Fibroblast of skin of right quadriceps (primary cell): ENCODE measurements around the gene SORCS1.

Source experiments
- DNase-seq: peaks from one replicate; pipeline ENCODE4 v3.0.0-alpha.2; 2013

The SORCS1 gene

DNA sequence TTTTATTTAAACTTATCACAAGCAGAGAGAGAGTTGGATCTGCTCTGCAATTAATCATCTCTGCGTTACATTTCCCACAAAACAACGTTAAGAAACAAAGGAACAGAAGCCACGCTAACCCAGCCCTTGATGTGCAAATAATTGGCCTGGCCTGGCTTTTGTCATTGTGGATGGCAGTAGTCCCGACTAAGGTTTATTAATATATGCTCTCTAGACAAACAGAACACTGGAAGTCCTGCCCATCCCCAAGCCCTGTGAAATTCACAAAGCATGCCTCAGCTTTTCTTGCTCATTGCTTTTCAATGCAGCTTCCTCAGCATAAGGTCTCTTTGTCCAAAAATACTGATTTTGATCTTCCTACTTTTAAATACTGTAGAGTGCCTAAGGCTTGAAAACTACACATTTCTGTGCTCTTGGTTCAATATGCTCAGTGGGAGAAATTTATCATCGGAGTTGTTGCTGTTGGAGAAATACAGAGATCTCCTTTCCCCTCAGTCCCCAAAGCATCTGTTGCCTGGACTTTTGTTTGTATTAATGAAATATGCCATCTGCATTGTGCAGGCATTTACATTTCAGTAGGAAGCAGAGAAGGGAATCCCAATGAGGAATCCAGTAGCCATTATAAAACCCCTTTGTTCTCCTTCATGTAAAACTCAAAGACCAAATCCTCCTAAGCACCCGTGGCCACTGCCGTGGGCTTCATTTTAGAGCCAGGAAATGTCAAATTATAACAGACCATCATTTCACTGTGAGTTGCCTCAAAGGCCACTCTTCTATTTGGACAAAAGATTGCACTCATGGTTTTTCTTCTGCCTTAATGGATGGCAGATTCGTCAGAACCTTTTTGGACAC lies 61.1 kb downstream of the SORCS1 start:
- no peak for DNase-seq

DNA sequence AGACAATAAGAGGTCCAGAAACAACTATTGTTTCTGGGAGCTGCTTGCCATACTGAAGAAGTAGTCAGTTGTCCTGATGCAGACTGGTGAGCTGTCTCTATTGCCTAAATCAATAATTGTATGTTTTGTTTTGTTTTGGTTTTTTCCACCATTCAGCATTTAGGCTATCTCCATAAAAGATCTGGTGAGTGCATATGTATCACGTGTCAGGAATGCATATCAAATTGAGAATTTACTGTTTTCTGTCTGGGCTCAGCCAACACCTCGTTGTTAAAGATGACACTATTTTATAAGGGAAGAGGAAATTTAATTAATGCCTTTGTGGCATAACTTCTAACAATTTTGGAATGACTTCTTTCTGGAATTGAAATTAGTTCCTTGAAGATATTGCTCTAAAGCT lies 66.2 kb downstream of the SORCS1 start:
- no peak for DNase-seq

DNA sequence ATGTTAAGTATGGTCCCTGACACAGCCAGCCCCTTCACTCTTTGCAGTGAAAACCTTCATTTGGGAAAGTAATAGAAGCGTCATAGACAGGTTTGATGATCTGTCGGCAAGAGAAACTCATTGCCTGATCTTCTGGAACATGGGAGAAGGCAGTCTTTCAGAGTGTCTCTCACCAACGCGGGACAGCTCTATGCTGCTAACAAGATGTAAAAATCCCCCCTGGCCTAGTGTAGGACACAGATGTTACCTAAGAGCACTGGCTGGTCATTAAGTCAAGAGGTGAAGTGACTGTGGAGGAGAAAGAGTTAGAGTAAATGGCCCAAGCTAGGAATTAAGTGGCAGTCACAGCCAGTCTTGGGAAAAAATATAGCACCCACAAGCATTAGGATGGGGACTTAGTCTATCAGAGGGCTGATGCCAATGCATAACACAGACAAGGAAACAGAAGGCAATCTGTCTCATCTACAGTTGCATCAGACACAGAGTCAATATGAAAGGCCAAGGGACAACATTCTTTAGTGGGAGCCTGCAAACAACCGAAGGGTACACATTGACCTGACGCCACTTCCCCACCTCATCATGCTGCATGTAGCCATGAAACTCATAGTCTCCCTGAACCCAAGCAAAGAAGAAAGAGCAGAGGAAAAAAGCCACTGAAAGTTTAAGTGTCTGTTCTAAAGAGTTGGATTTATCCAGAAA lies 69.5 kb downstream of the SORCS1 start:
- no peak for DNase-seq

DNA sequence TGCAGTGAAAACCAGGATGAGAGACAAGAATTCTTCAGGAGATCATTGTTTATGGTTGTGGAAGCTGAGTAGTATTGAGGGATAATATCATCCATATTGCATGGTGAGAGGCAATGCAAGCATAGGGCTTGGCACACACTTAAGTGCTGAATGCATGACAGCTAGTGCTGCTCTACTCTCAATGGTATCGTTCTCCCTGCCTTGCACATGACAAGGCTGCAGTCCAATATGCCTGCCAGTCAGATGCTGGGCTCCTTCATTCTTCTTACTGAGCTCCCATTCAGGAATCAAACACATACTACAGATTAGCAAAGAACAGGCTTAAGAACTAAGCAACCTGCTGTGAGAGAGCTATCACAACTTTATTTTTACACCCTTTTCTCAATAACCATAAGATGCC lies 72.2 kb downstream of the SORCS1 start:
- no peak for DNase-seq

DNA sequence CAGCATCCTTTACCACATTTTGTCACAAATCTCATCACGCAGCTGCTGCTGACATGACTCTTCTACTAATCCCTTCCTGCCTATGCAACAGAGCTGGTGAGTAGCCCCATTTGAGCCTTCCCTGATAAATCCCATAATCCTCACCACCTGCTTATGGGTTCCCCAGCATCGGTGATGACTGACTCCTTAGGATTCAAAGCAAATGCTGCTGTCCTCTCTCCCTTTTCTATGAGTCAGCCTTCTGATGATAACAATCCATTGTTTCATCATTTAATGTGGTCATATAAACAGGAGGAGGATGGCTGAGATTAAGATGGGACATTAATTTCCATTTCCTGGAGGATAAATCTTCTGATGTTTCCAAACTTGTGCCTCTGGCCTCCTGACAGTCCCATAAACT lies 73.4 kb downstream of the SORCS1 start:
- no peak for DNase-seq

DNA sequence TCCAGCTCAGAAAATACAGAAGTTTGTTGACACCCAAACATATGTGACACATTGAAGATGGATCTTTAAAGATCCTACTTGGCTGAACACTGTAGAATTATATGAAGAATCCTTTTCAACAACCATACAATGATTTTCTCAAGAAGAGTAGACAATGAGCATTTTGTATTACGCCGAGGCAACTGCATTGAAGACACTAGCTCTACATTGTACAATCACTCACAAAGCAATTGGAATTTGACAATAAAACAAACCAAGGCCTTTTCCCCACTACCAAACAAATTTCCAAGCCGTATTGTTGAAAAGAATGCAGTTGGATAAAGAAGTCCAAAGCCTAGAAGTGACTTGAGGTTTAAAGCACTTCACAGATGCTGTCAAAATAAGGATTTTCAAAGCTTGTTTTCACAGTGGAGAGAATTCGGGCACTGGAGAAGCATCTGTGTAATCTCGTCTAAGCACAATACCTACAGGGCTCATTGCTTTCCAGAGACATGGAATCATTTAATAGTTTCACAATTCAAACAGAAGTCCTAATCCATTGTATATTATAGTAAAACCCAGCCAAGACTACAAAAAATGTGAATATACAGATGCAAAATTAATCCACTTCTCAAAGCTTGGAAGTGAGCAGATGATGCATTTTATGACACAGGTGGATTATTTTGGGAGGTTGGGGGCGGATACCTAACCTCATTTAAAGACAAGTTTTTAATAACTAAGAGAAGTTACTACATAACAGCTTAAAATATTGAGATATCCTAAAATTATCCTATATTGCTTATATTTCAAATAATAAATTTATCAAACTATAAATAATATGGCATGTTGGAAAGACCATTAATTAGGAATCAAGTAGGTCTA lies 78.6 kb downstream of the SORCS1 start:
- no peak for DNase-seq

DNA sequence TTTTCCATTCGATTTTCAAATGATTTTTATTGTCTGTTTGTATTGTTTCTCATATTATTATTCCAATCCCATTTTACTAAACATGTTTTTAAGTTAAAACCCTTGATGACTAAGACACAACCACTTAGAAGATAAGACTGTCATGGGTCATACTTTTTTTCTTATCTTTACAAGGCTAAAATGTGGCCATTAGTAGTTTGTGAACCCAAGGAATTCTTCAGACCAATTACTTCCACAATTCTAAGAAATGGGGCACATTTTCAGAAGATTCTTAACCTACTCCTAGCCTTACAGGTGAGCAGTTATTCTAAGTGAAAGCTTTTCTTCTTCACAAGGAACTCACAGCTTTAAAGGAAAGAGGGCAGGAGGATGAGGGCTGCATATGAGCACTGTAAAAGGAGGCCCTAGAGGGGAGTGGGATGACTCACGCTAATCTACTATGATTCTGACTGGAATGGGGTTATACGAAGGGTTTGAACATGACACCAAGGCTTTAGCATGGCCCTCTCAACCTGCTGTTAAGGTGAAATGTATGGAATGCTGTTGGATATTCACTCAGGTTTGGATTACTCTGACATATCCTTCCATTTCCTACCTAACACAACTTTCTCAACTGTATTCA lies 81.0 kb downstream of the SORCS1 start:
- no peak for DNase-seq

DNA sequence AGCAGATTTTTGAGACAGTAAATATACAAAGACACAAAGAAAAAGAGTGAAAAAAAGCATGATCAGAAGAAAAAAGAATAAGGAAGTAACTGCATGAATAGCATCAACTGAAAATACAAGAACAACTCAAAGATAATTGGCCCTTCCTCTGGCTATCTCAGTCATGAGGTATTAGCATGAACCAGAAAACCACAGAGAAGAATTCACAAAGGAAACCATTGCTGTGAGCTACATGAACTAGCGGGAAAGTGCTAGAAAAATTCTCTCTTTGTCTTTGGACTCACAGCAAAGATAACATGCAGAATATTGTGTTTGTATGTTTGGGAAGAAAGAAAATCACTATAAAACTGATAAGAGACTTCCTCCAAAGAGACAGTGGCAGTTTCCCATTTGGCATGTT lies 82.9 kb downstream of the SORCS1 start:
- DNase-seq = no peak

DNA sequence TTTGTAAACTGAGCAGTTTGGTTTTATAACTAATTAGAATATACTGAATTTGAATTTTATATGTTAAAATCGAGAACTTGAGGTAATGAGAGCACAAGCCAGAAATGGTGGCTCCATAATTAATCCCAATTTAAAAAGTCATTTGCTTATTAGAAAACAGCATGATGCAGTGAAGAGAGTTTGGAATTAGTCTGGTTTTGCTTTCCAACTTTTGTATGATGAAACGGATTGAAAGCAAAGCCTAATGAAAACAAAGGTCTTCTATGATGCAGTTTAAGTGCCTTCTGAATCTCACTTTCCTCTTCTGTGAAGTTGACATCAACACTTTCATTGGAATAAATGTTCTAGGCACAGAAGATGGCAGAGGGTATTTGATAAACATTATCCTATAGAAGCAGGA lies 89.4 kb downstream of the SORCS1 start:
- DNase-seq = no peak

DNA sequence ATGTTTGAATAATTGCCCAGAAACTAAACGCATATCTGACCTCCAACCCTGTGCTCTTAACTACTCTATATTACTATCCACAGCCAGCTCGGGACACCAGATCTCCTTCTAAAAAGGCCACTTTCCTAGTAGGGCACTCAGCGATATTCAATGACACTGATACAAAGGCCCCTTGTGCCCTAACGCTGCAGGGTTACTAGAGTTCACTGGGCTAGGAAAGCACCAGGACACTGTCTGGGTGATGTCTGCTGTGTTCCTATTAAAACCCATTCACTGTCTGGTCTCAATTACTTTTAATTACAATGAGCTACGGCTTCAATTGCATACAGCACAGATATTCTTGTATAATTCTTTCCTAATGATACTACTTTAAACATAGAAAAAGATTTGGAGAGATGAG lies 91.7 kb downstream of the SORCS1 start:
- no peak for DNase-seq

DNA sequence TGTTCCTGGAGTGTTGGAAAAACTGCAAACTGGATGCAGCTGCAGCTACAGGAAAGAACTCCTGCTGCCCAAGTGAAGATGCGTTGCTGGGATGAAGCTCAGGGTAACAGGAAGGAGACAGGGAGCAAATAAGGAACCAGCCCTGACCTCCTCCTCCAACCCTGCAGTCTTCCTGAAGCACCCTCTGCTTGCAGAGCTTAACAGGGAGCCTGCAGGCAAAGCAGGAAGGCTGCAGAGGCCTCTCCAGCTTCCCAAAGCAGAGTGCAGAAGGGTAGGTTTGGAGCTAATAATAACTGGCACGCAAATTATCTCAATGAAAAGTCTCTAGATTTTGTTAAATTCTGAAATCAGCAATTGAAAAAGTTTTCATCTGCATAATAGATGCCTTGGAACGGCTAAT lies 92.5 kb downstream of the SORCS1 start:
- no peak for DNase-seq

DNA sequence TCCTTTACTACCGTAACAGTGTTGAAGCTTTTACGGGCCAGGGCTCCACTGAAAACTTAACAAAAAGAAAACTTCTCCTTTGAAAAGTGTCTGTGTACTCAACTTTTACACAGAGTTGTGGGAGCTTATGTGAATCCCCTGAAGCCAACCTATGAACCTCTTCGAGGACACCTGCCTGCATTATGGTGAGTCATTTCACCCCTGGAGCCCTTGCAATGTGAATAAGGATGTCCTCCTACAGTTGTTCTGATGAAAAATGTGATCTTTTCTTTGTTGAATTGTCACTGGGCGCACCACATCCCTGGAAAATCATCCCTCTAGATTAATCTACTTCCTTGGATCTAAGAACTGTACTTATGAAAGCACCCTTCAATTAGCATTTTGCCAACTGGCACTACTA lies 93.2 kb downstream of the SORCS1 start:
- no peak for DNase-seq

DNA sequence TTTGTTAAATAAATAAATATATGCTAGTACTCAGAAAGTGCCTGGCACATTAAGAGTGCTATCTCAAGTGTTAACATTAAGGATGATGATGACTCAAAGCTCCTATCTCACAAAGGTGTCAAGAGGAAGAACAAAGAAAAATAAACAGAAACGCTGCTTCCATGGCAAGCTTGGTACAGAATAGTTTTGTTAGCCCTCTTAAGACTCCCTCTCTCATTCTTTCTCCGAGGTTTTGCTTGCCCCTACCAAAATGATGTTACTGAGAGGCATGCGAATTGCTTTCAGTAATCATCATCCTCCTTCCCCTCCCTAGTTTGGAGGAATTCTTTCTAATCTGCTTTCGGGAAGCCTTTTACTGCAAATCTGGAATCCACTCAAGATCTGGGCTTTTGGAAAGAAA lies 96.7 kb downstream of the SORCS1 start:
- DNase-seq = no peak

DNA sequence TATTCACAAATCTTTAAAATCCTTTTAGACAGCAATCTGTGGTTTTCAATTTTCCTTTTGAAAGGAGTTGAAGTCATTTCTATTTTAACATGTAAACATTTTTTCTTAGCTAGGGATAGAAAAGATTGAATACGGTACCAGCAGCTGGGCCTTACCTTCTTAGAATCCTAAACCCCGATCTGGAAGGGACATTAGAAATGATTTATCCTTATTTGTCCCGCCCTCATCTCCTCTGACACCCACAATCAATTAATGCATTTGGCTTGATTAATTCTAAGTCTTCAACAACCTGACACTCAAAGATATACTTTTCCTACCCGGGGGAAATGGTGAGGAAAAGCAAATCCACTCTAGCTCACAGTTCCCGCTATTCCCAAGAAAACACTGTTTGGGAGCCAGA lies 100.4 kb downstream of the SORCS1 start:
- DNase-seq = no peak

DNA sequence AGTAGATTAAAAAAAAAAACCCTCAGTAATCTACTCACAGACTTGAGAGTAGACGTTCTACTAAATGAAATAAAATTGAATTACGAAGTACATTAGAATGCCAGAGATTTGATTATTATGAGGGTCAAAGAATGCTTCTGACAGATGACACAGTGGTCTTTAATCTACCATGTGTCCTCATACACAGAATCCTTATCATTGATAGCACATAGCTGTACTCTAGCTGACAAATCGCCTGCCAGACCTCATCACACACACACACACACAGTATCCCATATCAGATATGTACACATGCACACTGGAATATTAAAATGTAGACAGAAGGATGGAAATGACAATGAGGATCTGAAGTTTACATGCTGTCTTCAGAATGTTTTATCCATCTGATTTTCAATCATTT lies 104.6 kb downstream of the SORCS1 start:
- no peak for DNase-seq

DNA sequence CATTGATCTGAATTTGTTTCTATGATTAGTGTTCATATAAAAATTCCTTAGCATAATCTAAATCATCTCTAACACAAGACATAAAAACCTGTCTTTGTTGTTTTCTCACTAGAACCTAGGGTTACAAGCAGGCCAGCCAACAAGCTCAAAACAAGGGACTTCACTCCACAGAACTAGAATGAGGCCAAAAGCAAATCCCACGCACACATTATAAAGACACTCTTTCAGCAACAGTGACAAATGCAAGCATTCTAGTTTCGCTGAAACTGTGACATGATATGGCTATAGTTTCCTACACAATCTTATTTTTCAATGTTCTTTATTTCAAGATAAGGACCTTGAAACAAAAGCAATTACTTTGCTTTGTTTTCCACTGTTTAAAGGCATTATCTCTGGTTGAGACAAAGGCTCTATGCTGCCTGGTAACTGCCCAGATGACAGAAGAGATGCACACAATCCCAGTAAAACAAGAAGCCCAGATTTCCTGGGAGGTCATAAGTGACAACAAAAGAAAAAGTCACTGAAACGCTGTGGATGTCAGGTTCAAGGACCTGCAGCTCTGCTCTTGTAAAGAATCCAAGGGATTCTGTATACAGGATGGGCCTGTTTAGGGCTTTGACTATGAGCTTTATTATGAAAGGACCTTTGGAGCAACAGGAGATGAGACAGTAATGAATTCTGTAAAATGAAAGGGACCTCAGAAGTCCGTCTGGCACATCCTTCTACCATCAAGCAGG lies 105.3 kb downstream of the SORCS1 start:
- DNase-seq = no peak

DNA sequence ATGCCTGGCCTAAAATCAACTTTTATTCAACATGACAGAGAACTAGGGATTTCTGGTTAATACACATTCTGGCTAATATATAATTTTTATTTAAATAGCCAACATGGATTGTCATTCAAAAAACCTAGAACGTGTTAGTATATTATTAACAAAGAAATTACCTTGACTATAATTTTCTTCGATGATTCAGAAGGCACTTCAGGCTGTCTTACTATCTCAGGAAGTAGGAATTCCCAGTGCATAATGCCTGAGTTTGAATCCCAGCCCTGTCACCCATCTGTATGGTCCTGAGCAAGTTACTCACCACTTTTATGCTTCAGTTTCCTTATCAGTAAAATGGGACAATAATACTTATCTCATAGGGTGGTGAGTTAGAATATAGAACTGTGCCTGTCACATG lies 106.2 kb downstream of the SORCS1 start:
- DNase-seq = no peak

DNA sequence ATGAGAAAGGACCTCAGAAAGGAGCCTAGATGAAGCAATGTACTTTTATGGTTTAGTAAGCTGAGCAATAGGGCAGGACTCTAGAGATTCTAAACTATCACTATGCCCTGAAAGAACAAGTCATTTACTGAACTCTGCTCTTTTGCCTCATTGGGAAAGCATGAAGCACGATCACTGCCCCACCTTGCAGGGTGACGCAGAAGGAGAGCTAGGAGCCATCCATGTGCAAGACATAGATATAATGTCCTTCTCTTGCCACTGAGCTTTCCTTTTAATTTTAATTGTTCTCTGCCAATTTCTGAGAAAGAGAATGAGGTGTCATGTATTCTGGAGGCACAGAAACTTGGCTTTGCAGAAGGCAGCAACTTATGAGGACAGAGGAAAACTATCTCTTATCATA lies 108.3 kb downstream of the SORCS1 start:
- DNase-seq = no peak

DNA sequence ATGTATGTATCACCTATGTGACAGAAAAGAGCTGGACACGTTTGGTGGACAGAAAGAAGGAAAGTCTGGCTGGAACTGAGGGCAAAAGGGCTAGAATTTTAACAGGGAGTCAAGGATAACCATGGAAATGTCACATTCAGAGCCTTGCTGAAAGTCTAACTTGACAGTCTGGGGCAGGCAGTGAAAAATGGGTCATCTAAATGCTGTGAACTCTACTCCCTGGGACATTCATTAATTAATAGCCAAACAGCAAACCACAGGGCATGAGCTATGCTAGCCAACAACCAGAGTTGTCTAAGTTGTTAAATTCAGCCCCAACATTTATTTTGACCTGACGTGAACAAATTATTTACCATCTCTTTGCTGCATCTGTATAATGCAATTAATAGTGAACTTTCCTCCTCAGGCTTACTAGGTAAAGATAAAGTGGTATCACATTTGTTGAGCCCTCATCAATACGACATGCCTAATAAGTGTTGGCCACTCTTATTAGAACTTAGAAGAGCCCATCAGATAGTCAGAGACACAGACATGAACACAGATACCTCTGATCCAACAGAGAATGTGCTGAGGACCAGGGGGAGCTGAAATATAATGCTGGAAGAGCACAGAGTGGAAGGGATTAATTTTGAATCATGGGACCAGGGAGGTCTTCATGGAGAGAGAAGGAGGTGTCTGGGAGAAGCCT lies 109.9 kb downstream of the SORCS1 start:
- DNase-seq = no peak

DNA sequence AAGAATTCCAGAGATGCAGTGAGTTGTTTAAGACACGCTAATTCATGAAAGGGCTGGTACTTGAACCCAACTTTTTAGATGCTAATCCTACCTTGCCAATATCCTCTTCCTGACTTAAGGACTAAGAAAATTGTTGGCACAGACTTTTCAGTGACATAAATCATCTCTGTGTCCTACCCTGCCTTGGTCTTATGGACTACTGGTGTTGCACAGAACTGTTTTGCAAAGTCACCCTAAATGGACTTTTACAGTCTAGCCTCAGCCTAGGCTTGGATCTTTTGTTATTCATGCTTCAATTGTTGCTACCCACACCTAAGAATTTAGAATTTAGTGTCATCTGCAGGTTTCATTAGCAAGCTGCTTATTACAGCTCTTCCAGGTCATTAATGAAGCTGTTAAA lies 112.7 kb downstream of the SORCS1 start:
- no peak for DNase-seq

DNA sequence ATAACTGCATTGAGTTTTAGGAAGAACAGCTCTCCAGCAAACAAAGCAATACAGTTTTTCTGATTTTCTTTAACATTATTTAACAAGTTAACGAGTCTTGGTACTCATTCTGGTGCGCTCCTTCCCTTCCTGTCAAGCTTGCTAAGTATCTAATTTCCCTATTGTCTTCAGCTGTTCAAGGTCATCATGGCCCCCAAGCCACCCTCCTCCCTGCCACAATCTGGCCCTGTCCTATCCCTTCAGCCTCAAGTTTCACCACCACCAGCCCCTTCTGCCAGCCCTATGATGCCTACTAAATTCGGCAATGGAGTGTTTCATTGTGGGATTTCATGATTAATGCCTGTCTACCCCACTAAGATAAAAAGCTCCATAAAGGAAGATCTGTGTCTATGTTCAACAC lies 121.0 kb downstream of the SORCS1 start:
- no peak for DNase-seq
